IPS-NIHi7 (cell line): ENCODE measurements around the gene SH3RF1.

Source experiments
- DNase-seq: peaks from one replicate; pipeline ENCODE4 v3.0.0; 2012; ENCODE audit warnings: mixed read lengths; ENCODE audit errors: extremely low spot score

Gene SH3RF1

DNA sequence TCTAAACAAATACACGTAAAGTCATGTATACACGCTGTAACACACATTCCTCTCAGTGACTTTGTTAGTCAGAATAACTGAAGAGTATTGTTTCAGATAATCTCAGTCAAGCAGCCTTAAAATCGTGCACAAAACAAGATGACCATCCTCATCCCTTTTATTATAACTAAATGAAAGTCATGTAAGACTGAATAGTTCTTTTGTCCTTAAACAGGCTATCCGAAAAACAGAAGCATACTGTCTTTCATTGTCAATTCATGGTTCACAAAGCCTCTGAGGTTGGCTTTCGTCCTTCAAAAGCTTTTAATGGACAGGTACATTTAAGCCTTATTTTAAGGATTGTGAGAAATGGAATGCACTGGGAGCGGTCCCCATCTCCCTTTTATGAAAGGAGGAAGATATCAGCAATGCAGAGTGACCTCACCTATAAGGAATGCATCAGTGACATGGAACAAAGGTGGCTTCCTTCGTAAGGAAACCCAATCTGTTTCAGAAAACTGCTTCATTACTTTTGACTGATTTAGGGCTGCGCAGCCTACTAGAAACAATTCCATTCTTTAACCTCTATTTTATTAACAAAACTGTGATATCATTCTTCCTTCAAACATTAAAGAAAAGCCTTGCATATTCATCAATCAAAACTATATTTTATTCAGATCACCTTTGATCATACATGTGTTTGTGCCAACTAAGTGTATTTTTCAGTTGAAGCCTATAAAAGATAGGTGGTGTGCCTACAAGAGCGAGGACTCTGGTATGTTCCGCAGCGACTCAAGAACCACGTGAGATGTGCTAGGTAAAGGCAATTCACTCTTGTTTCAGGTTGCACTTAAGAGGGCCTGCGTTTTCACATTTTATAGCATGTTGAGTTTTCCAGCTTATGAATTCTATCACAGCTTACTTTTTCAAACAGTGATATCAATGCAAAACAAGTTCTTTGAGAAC is 19.2 kb downstream of the SH3RF1 start:
- peak; percentile 49 for DNase-seq

DNA sequence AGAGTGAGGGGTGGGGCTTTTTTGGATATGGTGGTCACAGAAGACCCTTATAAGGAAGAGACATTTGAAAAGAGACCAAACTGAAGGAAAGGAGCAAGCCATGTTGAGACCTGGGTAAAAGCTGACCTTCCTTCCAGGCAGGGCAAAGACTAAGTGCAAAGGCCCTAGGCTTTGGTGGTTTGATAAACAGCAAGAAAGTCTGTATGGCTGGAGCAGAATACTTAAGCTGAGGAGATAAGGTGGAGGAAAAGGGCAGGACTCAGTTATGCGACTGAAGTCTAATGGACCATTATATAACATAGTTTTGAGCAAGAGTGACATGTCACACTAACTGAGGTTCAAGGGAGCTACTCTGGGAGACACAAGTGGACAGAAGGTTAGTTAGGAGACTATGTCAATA is 20.0 kb downstream of the SH3RF1 start:
- no peak for DNase-seq

DNA sequence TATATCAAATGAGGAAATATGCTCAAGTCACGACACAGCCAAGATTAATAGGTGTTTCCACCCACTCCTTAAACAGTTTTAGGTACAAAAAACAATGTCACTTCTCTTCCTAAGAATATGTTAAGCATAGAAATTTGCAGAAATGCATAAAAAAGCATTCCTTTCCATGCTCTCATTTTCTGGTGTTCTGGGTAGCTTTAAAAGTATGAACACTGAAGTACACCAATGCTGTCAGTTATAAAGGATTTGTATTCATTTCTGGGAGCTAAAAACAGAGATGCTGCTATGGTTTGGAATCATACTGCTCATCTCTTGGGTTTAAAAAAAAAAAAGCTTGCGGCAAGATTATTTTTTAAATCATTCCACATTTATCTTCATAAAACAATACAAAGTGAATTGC is 20.8 kb downstream of the SH3RF1 start:
- DNase-seq, result no peak

DNA sequence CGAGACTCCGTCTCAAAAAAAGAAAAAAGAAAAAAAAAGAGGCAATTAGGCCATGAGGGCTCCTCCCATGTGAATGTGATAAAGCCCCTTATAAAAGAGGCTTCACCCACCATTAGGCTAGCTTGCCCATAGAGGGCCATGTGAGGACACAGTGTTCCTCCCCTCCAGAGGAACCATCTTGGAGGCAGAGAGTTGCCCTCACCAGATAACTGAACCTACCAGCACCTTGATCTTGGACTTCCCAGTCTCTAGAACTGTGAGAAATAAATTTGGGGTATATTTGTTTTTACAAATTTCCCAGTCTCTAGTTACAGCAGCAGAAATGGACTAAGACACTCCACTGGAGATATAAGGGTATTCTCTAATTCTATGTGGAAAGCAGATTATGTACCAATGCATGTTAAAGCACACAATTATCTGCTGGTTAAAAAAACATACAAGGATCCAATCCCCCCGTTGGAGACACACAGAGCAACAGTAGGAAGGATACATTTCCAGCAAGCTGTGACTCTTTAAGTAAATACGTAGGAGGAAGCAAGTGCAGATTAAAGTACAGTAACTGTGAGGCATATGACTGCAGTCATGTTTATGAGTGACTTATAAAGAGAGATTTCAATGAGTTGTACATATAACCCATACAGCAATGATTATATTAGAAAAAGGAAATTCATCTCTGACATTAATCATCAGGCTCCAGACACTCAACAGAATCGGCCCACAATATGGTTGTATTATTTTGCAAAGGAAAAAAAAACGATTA is 21.4 kb downstream of the SH3RF1 start:
- no peak for DNase-seq

DNA sequence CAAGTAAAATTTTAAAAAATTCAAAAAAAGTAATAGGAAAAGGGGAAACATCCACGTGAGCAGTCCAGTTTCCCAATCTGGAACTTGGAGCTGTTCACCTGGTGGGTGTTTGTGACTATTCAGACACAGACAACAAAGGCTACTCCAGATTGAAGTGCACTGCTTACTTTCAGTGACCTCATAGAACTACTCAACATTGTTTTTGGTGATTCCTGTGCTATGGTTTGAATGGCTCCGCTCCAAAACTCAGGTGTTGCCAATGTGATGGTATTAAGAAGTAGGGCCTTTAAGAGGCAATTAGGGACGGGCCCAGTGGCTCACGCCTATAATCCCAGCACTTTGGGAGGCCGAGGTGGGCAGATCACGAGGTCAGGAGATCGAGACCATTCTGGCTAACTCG is 22.1 kb downstream of the SH3RF1 start:
- DNase-seq, result no peak

DNA sequence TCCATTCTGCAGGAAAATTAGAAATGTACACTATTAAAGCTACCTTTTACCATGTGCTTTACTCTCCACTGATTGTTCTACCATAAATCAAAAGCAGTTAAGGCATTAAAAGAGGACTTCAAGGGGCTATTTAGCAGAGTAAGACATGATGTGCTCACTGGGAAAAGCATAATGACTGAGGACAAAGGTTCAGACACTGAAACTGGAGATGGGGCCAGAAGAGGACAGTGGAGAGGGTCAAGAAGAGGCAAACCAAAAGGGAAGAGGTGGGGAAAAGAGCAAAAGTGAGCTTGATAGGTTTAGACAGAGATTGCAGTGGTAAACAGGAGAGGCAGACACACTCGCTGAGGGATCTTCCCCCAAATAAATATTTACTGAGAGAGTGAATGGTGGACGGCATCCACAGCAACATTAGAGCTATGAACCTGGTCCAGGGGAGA is 23.8 kb downstream of the SH3RF1 start:
- no peak for DNase-seq

DNA sequence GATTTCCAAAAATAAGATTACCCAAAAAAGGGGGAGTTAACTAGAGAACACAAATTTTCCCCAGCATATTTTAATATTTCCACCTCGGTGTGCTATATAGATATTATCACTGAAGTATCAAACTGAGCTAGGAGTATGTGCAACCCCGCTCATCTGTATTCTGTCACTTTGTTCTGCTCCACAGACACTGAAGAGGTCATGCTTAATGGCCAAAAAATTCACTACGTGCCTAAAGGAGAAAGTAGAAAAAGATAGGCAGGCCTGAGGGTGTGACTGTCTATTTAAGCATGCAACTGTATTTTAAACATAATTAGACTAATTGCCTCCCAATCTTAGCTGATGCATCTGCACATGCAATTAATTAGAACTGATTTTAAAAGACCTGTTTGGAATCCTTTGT is 24.5 kb downstream of the SH3RF1 start:
- DNase-seq, result no peak

DNA sequence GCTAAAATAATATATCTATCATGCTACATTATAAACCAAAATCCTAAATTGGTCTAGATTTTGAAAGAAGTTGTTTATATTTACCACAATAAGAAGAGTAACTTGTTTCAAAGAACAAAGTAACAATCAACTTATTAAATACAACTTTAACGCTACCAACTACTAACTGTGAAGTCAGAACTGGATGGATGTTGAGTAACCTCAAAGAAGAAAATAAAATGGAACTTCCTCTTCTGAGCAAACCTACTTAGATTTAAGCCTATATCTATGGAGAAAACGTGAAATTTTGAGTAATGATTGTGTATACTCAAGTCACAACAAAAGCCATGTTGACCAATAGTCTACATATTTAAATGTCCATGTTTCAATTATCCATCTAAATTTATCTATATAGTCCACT is 25.7 kb downstream of the SH3RF1 start:
- DNase-seq, result no peak

DNA sequence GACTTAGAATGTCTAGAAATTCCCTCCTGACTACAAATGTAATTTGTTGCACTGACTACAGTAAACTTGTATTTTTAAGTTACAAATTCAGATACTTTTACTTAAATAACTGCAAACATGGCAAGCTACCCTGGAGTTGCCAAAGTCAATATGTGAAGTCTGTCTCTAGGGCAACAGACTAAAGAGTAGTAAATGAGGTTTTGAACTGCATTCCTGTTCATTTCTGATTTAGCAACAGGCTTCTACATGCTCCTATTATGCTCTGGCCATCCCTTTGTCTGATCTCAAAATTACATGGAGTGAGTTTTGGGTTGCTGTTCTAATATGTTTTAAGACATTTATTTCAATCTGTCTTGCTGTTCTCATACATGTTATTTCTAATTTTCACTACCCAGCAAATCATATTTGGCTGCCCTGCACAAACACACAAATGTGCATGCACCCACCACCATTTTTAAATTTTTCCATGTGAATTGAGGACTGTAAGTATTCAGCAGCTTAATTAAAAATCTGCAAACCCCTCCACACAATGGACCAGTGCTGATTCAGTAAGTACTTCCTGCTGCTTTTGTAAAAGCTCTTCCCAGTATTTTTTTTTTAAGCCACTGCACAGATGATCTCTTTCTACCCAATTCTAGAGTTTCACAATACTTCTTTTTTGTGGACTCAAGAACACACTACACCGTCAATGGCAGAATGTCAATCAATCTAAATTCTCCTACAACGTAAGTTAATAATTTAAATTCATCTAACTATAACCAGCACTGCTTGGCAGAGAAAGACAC is 26.7 kb downstream of the SH3RF1 start:
- DNase-seq, result no peak

DNA sequence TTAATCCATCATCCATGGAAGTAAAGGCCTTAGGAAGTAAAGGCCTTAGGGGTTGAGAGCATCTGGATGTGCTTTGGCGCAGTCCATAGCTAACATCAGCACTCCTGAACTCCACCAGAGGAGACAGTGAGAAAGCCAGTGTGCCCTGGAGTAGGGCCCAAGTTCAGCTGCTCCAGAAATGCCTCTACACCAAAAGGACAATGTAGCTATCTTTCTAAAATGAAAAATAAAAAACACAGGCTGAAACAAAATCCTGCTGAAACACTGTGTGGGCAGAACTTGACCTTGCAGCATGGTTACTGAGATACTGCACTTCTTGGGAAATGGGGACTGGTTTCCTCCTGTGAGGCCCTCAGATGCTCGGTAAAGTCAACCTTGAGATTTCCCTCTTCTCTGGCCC is 29.3 kb downstream of the SH3RF1 start:
- DNase-seq, result no peak

DNA sequence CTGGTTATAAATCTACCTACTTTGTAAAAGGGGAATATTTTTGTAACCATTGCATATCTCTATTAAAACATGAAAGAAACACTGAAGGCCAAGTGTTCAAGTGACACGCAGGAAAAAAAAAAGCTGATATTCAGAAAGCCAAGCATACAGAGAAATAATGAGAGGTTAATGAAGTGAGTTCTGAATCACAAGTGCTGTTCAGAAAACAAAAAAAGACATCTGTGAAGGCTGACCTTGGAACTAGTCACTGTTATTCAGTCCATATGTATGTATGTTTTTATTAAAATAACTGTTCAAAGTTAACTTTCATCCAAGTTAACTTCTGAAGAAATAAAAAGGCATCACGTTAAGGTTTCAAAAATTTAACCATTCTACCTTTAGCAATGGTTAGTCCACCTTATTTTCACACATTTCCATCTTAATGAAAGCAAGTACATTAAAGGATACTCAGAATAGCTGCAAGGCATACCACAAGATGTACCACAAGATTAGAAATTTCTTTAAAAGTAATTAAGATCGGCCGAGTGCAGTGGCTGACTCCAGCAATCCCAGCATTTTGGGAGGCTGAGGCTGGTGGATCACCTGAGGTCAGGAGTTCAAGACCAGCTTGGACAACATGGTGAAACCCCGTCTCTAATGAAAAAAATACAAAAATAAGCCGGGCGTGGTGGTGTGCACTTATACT is 31.4 kb downstream of the SH3RF1 start:
- no peak for DNase-seq

DNA sequence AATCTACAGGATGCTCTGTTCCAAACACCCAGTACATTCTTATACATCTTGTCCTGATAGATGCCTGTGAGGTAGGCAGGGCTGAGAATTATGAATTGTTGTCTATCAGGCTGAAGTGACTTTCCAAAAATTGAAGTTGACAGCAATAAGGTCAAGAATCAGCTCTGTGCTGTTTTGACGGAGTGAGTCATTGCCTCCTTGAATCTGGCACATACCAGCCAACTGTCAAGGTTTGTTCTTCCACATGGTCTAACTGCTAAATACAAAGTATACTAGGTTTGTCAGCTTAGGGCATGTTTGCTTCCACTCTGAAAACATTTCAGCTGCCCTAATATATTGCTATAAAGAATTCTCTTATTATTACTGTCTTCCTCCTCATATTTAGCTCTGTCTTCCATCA is 32.3 kb downstream of the SH3RF1 start:
- no peak for DNase-seq

DNA sequence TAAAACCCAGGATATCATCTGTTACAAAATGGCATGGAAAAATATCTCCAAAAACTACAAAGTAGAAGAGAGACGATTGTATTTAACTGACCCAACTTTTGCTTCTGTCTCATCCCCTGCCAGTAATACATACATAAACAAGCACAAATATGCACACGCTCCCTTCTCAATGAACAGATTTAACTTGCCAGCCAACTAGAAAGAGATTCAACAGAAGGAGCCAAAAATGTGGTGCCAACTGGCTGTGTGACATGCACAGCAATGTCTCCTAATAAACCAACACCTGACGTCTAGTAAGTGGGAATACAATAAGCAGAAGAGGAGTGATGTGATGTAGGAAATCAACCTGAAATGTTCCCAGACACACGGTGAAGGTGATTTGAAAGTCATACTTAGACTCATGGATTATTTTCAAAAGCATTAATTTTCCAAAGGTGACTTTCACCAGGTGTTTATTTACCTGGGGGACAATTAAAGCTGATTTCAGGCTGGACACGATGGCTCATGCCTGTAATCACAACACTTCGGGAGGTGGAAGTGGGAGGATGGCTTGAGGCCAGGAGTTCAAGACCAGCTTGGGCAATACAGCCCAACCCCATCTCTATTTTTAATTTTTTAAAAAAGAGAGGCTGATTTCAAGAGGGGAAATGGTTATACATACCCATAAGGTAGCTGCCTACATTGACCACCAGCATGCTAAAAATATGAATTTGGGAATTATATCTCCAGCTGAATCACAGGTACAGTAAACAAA is 33.7 kb downstream of the SH3RF1 start:
- DNase-seq, result no peak

DNA sequence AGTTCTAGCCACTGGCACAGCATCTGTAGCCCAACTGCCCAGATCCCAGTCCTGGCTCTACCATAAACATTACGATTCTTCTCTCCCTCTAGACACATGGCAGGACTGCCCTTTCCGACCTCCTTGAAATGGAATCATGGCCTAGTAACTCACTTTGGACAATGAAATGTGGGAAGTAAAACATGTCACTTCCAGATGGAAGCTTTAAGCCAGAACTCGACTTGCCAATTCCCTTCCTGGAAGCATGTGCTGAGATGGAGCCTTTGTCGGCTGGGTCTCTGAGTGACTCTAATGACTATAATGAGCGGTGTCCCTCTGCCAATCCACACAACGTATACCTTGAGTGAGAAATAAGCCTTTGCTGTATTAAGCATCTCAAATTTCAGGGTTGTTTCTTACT is 34.7 kb downstream of the SH3RF1 start:
- no peak for DNase-seq

DNA sequence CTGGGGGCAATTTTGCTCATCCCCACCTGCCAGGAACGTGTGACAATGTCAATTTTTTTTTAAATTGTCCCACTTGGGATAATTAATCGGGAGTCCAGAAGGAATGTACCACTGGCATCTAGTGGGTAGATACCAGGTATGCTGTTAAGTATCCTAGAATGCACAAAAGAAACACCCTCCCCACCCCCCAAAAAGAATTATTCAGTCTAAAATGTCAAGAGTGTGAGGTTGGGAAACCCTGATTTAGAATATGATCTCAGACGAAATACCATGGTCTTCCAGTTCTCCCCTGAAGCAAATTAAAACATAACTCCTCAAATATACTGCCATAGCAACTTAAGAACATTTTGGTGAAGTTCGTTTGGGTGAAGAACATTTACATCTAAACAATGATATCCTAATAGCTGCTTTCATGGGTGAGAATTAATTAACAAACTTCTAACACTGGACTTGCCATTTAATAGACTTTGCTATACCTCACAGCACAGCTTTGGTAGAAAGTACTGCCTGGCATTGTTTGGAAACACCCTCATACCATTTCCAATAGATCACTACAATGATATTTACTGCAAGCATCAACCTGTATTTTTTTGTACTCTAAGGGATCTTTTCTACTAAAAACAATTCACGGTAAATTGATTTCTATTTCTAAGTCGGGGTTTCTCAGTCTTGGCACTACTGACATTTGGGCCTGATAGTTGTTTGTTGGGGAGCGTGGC is 36.5 kb downstream of the SH3RF1 start:
- DNase-seq, result no peak

DNA sequence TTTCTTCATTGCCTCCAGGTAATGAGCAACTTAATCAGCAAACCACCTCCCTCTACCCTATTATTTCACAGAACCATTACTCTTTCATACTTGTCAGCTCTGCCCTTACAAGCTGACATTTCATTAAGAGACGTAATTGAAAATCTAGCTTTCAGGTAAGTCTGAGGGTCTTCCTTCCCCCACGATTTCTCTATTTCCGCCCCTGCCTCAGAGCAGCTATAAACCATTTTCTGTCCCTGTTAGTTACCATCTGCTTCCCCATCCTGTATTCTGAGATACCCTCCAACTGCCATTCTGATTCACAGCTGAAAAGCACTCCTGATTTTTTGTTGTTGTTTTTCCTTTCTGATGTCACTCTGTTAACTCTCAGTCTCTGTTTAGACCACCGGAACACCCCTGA is 37.1 kb downstream of the SH3RF1 start:
- no peak for DNase-seq

DNA sequence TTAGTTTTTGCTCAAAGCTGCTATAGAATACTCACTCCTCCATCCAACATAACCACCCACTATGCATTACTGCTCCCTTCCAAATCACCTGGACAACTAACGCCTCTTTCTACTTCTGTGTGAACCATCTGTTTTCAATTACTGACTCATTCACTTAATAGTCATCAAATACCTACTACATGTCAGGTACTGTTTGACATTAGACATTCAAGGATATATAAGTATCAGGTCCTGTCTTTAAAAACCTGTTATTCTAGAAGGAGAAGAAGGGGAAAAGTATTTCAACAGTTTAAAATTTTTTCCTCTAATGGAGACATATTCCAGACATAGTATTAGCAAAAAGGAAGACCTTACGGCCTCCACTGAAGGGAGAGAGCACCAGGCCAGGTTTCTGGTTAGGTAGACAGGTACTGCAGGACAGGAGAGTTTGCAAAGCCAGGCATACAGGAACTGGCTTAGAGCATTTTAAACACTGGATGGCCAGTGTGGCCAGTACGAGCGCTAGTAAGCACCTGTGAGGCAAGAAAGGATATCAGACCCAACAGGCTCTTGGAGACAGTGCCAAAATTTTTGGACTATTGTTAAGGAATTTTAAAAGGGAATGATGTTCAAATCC is 39.0 kb downstream of the SH3RF1 start:
- no peak for DNase-seq

DNA sequence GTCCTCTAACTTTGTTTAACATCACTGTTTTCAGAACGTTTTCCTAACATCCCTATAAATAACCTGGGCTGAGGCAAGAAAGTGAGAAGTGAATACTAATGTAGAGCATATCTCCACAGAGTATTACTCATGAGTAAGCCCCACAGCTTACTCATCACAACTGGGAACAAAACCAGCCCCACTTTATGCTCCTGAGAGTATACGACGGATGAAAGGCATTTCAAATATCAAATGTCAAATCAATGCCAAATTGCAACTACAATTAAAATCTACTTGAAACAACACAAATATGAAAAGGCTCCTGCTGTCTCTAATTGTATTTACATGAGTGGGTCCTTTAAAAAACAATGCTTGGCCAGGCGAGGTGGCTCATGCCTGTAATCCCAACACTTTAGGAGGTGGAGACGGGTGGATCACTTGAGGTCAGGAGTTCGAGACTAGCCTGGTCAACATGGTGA is 41.2 kb downstream of the SH3RF1 start:
- DNase-seq, result no peak

DNA sequence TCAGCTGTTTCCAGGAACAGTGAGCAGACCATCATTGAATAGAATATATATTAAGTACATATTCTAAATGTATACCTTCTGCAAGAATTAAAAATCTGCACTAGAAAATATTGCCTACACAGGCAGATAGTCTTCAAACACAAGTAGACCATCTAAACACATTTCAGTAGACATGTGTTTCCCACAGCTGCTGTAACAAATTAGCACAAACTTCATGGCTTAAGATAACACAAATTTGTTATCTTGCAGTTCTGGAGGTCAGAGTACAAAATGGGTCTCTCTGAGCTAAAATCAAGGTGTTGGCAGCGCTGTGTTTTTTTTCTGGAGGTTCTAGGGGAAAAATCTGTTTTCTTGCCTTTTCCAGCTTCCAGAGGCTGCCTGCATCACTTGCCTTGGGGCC is 42.7 kb downstream of the SH3RF1 start:
- no peak for DNase-seq

DNA sequence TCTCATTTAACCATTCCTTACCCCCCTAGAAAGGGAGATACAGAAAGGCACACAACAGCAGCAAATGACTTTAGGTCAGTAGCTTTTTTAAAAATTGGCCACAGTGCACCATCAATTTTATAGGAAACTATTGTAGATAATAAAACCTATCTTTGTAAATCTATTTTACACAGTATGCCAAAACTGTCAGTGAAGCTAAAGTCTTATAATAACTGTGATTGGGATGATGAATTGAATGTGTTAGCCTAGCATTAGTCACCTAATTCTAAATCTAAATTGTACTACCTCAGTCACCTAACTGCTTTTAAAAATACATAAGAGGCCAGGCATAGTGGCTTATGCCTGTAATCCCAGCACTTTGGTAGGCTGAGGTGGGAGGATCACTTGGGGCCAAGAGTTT is 44.2 kb downstream of the SH3RF1 start:
- no peak for DNase-seq
